Stimulated activated naive CD8-positive, alpha-beta T cell treated with anti-CD3 and anti-CD28 coated beads, Interleukin-15, Interleukin-2, amounts not matched to agents 100 ng/mL and 50 ng/mL, for 24 hours (primary cell): Measurements from ENCODE around the gene DENND2D.
"Not testable (repeated sequence)": the region's sequence is repeated elsewhere in the genome, so short reads cannot be mapped to it uniquely, and the experiment has no call there.

Experiments used
- H3K27ac Mint-ChIP-seq: one replicate; pipeline ENCODE4 v1.8.0; 2021; ENCODE audit warnings: mild to moderate bottlenecking, mixed read lengths
- H3K27me3 Mint-ChIP-seq: one replicate; pipeline ENCODE4 v1.8.0; 2021; ENCODE audit warnings: mixed read lengths
- H3K36me3 Mint-ChIP-seq: one replicate; pipeline ENCODE4 v1.8.0; 2021; ENCODE audit warnings: low read depth, mixed read lengths
- H3K4me1 Mint-ChIP-seq: one replicate; pipeline ENCODE4 v1.8.0; 2021; ENCODE audit warnings: low read depth, mixed read lengths
- H3K4me3 Mint-ChIP-seq: one replicate; pipeline ENCODE4 v1.8.0; 2021; ENCODE audit warnings: mild to moderate bottlenecking, mixed read lengths
- H3K9me3 Mint-ChIP-seq: one replicate; pipeline ENCODE4 v1.8.0; 2021; ENCODE audit warnings: mixed read lengths

DENND2D gene

GRCh38 chr1:111227434-111227833 is 27.0 kb upstream of the DENND2D start, which contains the start of gene CHI3L2:
Gene CHI3L2 (plus strand): TSS chr1:111227713. CDS start chr1:111227730, 17 bp downstream.
- Mint-ChIP-seq H3K36me3 (no peaks in the 10 kb centered on the region), H3K9me3 (no peaks in the 10 kb centered on the region), H3K27ac (peak within 1 kb of the TSS; percentile 43), H3K4me1 (peaks cover 90% of the 10 kb centered on the region), H3K27me3 (no peaks in the 10 kb centered on the region), H3K4me3 (no peak within 1 kb of the TSS)

GRCh38 chr1:111225717-111226400 is 25.4 kb upstream of the DENND2D start:
- peak overlapping the region; percentile 74 for H3K4me3 Mint-ChIP-seq
- H3K9me3 Mint-ChIP-seq, result no peaks in the 10 kb centered on the region
- H3K36me3 Mint-ChIP-seq, result no peaks in the 10 kb centered on the region
- H3K27ac Mint-ChIP-seq, result peak overlapping the region; percentile 57
- H3K27me3 Mint-ChIP-seq, result no peaks in the 10 kb centered on the region
- H3K4me1 Mint-ChIP-seq, result peaks cover 92% of the 10 kb centered on the region

- no peaks in the 10 kb centered on the region for H3K27me3 Mint-ChIP-seq
- no peaks in the 10 kb centered on the region for H3K9me3 Mint-ChIP-seq
- H3K4me1 Mint-ChIP-seq, result peaks cover 93% of the 10 kb centered on the region
- H3K36me3 Mint-ChIP-seq, result no peaks in the 10 kb centered on the region
- peak overlapping the region; percentile 57 for H3K27ac Mint-ChIP-seq
- H3K4me3 Mint-ChIP-seq, result peak overlapping the region; percentile 74
Measured at GRCh38 chr1:111225091-111225490, 24.6 kb upstream of the DENND2D start.

GRCh38 chr1:111223126-111223685 is 22.8 kb upstream of the DENND2D start:
- H3K36me3 Mint-ChIP-seq, result no peaks in the 10 kb centered on the region
- peaks cover 96% of the 10 kb centered on the region for H3K4me1 Mint-ChIP-seq
- no peaks in the 10 kb centered on the region for H3K9me3 Mint-ChIP-seq
- H3K27me3 Mint-ChIP-seq, result no peaks in the 10 kb centered on the region
- H3K4me3 Mint-ChIP-seq, result no peak overlapping the region
- peak overlapping the region; percentile 92 for H3K27ac Mint-ChIP-seq

GRCh38 chr1:111222308-111223125 is 22.1 kb upstream of the DENND2D start:
- Mint-ChIP-seq H3K9me3 (no peaks in the 10 kb centered on the region), H3K27me3 (no peaks in the 10 kb centered on the region), H3K36me3 (no peaks in the 10 kb centered on the region), H3K4me1 (peaks cover 96% of the 10 kb centered on the region), H3K4me3 (peak overlapping the region; percentile 65), H3K27ac (peak overlapping the region; percentile 92)

- no peaks in the 10 kb centered on the region for H3K36me3 Mint-ChIP-seq
- H3K9me3 Mint-ChIP-seq, result no peaks in the 10 kb centered on the region
- H3K4me3 Mint-ChIP-seq, result peak overlapping the region; percentile 65
- H3K27ac Mint-ChIP-seq, result peak overlapping the region; percentile 92
- H3K4me1 Mint-ChIP-seq, result peaks cover 96% of the 10 kb centered on the region
- H3K27me3 Mint-ChIP-seq, result no peaks in the 10 kb centered on the region
Measured at GRCh38 chr1:111221633-111222291, 21.3 kb upstream of the DENND2D start.

GRCh38 chr1:111221276-111221632 is 20.8 kb upstream of the DENND2D start:
- H3K36me3 Mint-ChIP-seq, result no peaks in the 10 kb centered on the region
- no peaks in the 10 kb centered on the region for H3K27me3 Mint-ChIP-seq
- H3K27ac Mint-ChIP-seq, result peak overlapping the region; percentile 92
- peak overlapping the region; percentile 65 for H3K4me3 Mint-ChIP-seq
- peaks cover 96% of the 10 kb centered on the region for H3K4me1 Mint-ChIP-seq
- H3K9me3 Mint-ChIP-seq, result no peaks in the 10 kb centered on the region

GRCh38 chr1:111220302-111220890 is 19.9 kb upstream of the DENND2D start:
- Mint-ChIP-seq H3K36me3 (no peaks in the 10 kb centered on the region), H3K27ac (peak overlapping the region; percentile 92), H3K4me3 (peak overlapping the region; percentile 32), H3K27me3 (no peaks in the 10 kb centered on the region), H3K4me1 (peaks cover 96% of the 10 kb centered on the region), H3K9me3 (no peaks in the 10 kb centered on the region)

- peak overlapping the region; percentile 47 for H3K4me3 Mint-ChIP-seq
- H3K4me1 Mint-ChIP-seq, result peaks cover 96% of the 10 kb centered on the region
- no peaks in the 10 kb centered on the region for H3K9me3 Mint-ChIP-seq
- H3K27ac Mint-ChIP-seq, result peak overlapping the region; percentile 92
- H3K27me3 Mint-ChIP-seq, result no peaks in the 10 kb centered on the region
- H3K36me3 Mint-ChIP-seq, result no peaks in the 10 kb centered on the region
Measured at GRCh38 chr1:111219557-111220286, 19.3 kb upstream of the DENND2D start.

- Mint-ChIP-seq H3K9me3 (no peaks in the 10 kb centered on the region), H3K27ac (peak overlapping the region; percentile 92), H3K27me3 (no peaks in the 10 kb centered on the region), H3K4me1 (peaks cover 98% of the 10 kb centered on the region), H3K4me3 (peak overlapping the region; percentile 55), H3K36me3 (no peaks in the 10 kb centered on the region)
Measured at GRCh38 chr1:111218701-111219556, 18.5 kb upstream of the DENND2D start.

GRCh38 chr1:111217183-111217910 is 16.9 kb upstream of the DENND2D start:
- no peaks in the 10 kb centered on the region for H3K36me3 Mint-ChIP-seq
- H3K4me3 Mint-ChIP-seq, result peak overlapping the region; percentile 83
- peaks cover 100% of the 10 kb centered on the region for H3K4me1 Mint-ChIP-seq
- H3K27me3 Mint-ChIP-seq, result no peaks in the 10 kb centered on the region
- no peaks in the 10 kb centered on the region for H3K9me3 Mint-ChIP-seq
- peak overlapping the region; percentile 92 for H3K27ac Mint-ChIP-seq

- Mint-ChIP-seq H3K27me3 (no peaks in the 10 kb centered on the region), H3K4me3 (peak overlapping the region; percentile 83), H3K4me1 (peaks cover 100% of the 10 kb centered on the region), H3K9me3 (no peaks in the 10 kb centered on the region), H3K27ac (peak overlapping the region; percentile 92), H3K36me3 (no peaks in the 10 kb centered on the region)
Measured at GRCh38 chr1:111216751-111217150, 16.3 kb upstream of the DENND2D start.

- Mint-ChIP-seq H3K4me1 (peaks cover 97% of the 10 kb centered on the region), H3K4me3 (peak overlapping the region; percentile 83), H3K27ac (peak overlapping the region; percentile 92)
- not testable (repeated sequence) for H3K27me3 Mint-ChIP-seq, H3K36me3 Mint-ChIP-seq, H3K9me3 Mint-ChIP-seq
Measured at GRCh38 chr1:111215285-111215684, 14.8 kb upstream of the DENND2D start.
